HepG2 (cell line): Measurements from ENCODE around the gene ZNF217. TPM values are rescaled to one million over a fixed set of nuclear protein-coding genes. Genes with fewer than 3 reads are reported as not detected.

ENCODE experiments used
- AFF4 ChIP-seq: sonication (generic); formaldehyde crosslinking; IDR thresholded peaks from 2 replicates; pipeline ENCODE4 v1.4.0; 2020; ENCODE audit warnings: missing genetic modification reagents
- CBX1 ChIP-seq: IDR thresholded peaks from one replicate; pipeline ENCODE4 v1.6.1; 2016; ENCODE audit warnings: antibody characterized with exemption, low read depth
- ELF4 ChIP-seq: sonication (generic); formaldehyde crosslinking; IDR thresholded peaks from 2 replicates; pipeline ENCODE4 v1.5.0; 2020; ENCODE audit warnings: missing genetic modification reagents, mild to moderate bottlenecking, moderate library complexity, borderline replicate concordance
- FOXP4 ChIP-seq: sonication (generic); formaldehyde crosslinking; IDR thresholded peaks from 2 replicates; pipeline ENCODE4 v1.4.0; 2020; ENCODE audit warnings: missing genetic modification reagents
- HNRNPL ChIP-seq: fragments of 200-400 bp; formaldehyde crosslinking; IDR thresholded peaks from 2 replicates; pipeline ENCODE4 v1.6.1; 2017; ENCODE audit warnings: mild to moderate bottlenecking, low read depth, low read length
- MTERF4 ChIP-seq: sonication (generic); formaldehyde crosslinking; IDR thresholded peaks from 2 replicates; pipeline ENCODE4 v1.8.0; 2023; ENCODE audit warnings: mild to moderate bottlenecking, missing genetic modification reagents
- NFAT5 ChIP-seq: sonication (generic); formaldehyde crosslinking; IDR thresholded peaks from 2 replicates; pipeline ENCODE4 v1.4.0; 2020; ENCODE audit warnings: missing genetic modification reagents
- NPAS2 ChIP-seq: sonication (generic); formaldehyde crosslinking; IDR thresholded peaks from 2 replicates; pipeline ENCODE4 v1.8.0; 2022; ENCODE audit warnings: mild to moderate bottlenecking, missing genetic modification reagents, borderline replicate concordance
- NR2F2 ChIP-seq: IDR thresholded peaks from 2 replicates; pipeline ENCODE4 v1.6.1; 2012; ENCODE audit warnings: low read depth, inconsistent platforms, borderline replicate concordance
- ONECUT2 ChIP-seq: sonication (generic); formaldehyde crosslinking; IDR thresholded peaks from 2 replicates; pipeline ENCODE4 v1.4.0; 2020; ENCODE audit warnings: missing genetic modification reagents
- RNF219 ChIP-seq: sonication (generic); formaldehyde crosslinking; IDR thresholded peaks from 2 replicates; pipeline ENCODE4 v1.5.0; 2020; ENCODE audit warnings: mild to moderate bottlenecking, missing genetic modification reagents
- ZFP36L1 ChIP-seq: sonication (generic); formaldehyde crosslinking; IDR thresholded peaks from 2 replicates; pipeline ENCODE4 v1.8.0; 2022; ENCODE audit warnings: mild to moderate bottlenecking, missing genetic modification reagents, moderate library complexity
- ZNF446 ChIP-seq: sonication (generic); formaldehyde crosslinking; IDR thresholded peaks from 2 replicates; pipeline ENCODE4 v1.5.0; 2020; ENCODE audit warnings: mild to moderate bottlenecking, missing genetic modification reagents
- ZNF792 ChIP-seq: IDR thresholded peaks from 2 replicates; pipeline ENCODE4 v1.6.1; 2016
- polyA plus RNA-seq, 8 experiments: library from polyadenylated mRNA; depleted of rRNA in 3 of 8; stranded (reverse) in 7 of 8; unstranded in 1 of 8; fragments of >200 nt; fragmentation: Illumina TruSeq in 4 of 8; extraction: Trizol in 4 of 8; gene quantifications; 2 replicates each; pipeline versions ENCODE4 v1.2.1 to v1.2.3, GENCODE V29; 2011 to 2016; ENCODE audit warnings: low read depth in 4 of 8, missing spikeins in 1 of 8, mixed read lengths in 1 of 8; ENCODE audit not compliant: insufficient read depth in 1 of 8
- total RNA-seq, 5 experiments: library from RNA; depleted of rRNA; stranded (reverse); fragments of >200 nt; fragmentation: Illumina TruSeq; extraction: Trizol; gene quantifications; 2 replicates each; pipeline ENCODE4 v1.2.3, GENCODE V29; 2016; ENCODE audit warnings: low read depth in 1 of 5

The ZNF217 gene
- total and polyA plus RNA-seq, 2 of the 13 experiments (the other 11 are each of a cell fraction or from before 2014, with no cell fraction given): 22.3 to 29.8 TPM

GRCh38 chr20:53579581-53580375 lies 13.9 kb downstream of the ZNF217 start (continued):
- TF ChIP-seq NFAT5 (no peak), HNRNPL (no peak), FOXP4 (CRISPR knock-in tag) (peak; percentile 98), CBX1 (peak; percentile 63), MTERF4 (no peak), ELF4 (CRISPR knock-in tag) (peak; percentile 92), ZNF446 (CRISPR knock-in tag) (no peak), AFF4 (CRISPR knock-in tag) (peak; percentile 95), RNF219 (CRISPR knock-in tag) (0 out of 2 replicates have a peak, but pooled peaks have one; percentile 93), ONECUT2 (peak; percentile 69), NR2F2 (peak; percentile 98), NPAS2 (no peak), ZNF792 (CRISPR knock-in tag) (peak; percentile 85; the same call in 1 of the 2 replicates), ZFP36L1 (CRISPR knock-in tag) (peak; percentile 95)
